Measurements from ENCODE around the gene ADAMTS9. TPM values are rescaled to one million over a fixed set of nuclear protein-coding genes. Genes with fewer than 3 reads are reported as not detected.

The ADAMTS9 gene
- total and polyA plus RNA-seq, 2 of the 13 experiments (the other 11 are each of a cell fraction or from before 2014, with no cell fraction given), result 0.02 to 0.09 TPM

GRCh38 chr3:64501298-64501906 is 186.4 kb downstream of the ADAMTS9 start (continued):
- TF ChIP-seq LBX2 (CRISPR knock-in tag; IDR thresholded peaks at IDR 0.05; ENCODE audit: borderline replicate concordance), result no peak
- TF ChIP-seq ZBTB34 (CRISPR knock-in tag; IDR thresholded peaks at IDR 0.05), result peak; percentile 68; the same call in 1 of the 2 replicates
- TF ChIP-seq FOXM1 (CRISPR knock-in tag; IDR thresholded peaks at IDR 0.05), result no peak
- peak; percentile 85 for TF ChIP-seq ZGPAT (CRISPR knock-in tag; IDR thresholded peaks at IDR 0.05)
- peak; percentile 85; the same call in 1 of the 2 replicates for TF ChIP-seq ZNF280D (CRISPR knock-in tag; IDR thresholded peaks at IDR 0.05)
- peak; percentile 83 for TF ChIP-seq POGZ (CRISPR knock-in tag; IDR thresholded peaks at IDR 0.05)
- TF ChIP-seq ZBTB26 (CRISPR knock-in tag; IDR thresholded peaks at IDR 0.05; ENCODE audit: borderline replicate concordance), result 0 out of 2 replicates have a peak, but pooled peaks have one; percentile 14
- TF ChIP-seq USF2 (IDR thresholded peaks at IDR 0.05; ENCODE audit: low read depth, low read length), result no peak
- TF ChIP-seq USF2 (CRISPR knock-in tag; IDR thresholded peaks at IDR 0.05; ENCODE audit: borderline replicate concordance), result no peak
- peak; percentile 72 for TF ChIP-seq SOX13 (IDR thresholded peaks at IDR 0.05)
- TF ChIP-seq SOX13 (CRISPR knock-in tag; conservative IDR thresholded peaks at IDR 0.05 in 1 of 2, IDR thresholded peaks at IDR 0.05 in 1 of 2), result peak in 1 of 2 experiments; percentile 90; a peak in 2 of 4 replicates
- TF ChIP-seq ARID4A (CRISPR knock-in tag; IDR thresholded peaks at IDR 0.05; ENCODE audit: borderline replicate concordance), result peak; percentile 33; the same call in 1 of the 2 replicates
- no peak for TF ChIP-seq ZNF205 (CRISPR knock-in tag; IDR thresholded peaks at IDR 0.05)
- no peak for TF ChIP-seq KLF9 (CRISPR knock-in tag; IDR thresholded peaks at IDR 0.05; ENCODE audit: low read depth)
